ENCODE measurements around the gene GALNT2. TPM values are rescaled to one million over a fixed set of nuclear protein-coding genes. Genes with fewer than 3 reads are reported as not detected.

The GALNT2 gene
- total RNA-seq, 1 experiment from 2014 or later = 114 TPM

- CTCF ChIA-PET = interaction anchor here (0.6 to 4.9 kb wide), 6 partner anchors 12 to 359 kb away, joined by 3 to 82 read pairs (median 4); no protein-coding TSS in a partner anchor
These were observed 5.8 kb downstream of the GALNT2 start for GRCh38 chr1:230072866-230073265.

GRCh38 chr1:230073371-230074035 lies 6.5 kb downstream of the GALNT2 start:
- CTCF ChIA-PET = interaction anchor here (0.6 to 4.9 kb wide), 6 partner anchors 12 to 237 kb away, joined by 3 to 45 read pairs (median 4); no protein-coding TSS in a partner anchor
- DNase-seq (ENCODE audit: unreplicated experiment) = peak; percentile 88
- no peak for TF ChIP-seq CTCF (IDR thresholded peaks at IDR 0.05; ENCODE audit: unreplicated experiment)

More at GRCh38 chr1:230072866-230073265, 5.8 kb downstream of the GALNT2 start:
- Mint-ChIP-seq H3K4me3 (ENCODE audit: unreplicated experiment) (no peak overlapping the region), H3K36me3 (ENCODE audit: insufficient read depth, unreplicated experiment) (peaks cover 9% of the 10 kb centered on the region), H3K9me3 (ENCODE audit: unreplicated experiment) (no peaks in the 10 kb centered on the region), H3K27me3 (ENCODE audit: insufficient read depth, unreplicated experiment) (no peaks in the 10 kb centered on the region), H3K4me1 (ENCODE audit: insufficient read depth, unreplicated experiment) (peaks cover 65% of the 10 kb centered on the region), H3K27ac (ENCODE audit: low read depth, unreplicated experiment) (peak overlapping the region; percentile 72)
- POLR2A ChIA-PET = interaction anchor here (0.7 to 7.5 kb wide), 5 partner anchors 12 to 236 kb away, joined by 3 to 166 read pairs (median 6); no protein-coding TSS in a partner anchor
- TF ChIP-seq CTCF (IDR thresholded peaks at IDR 0.05; ENCODE audit: unreplicated experiment) = no peak
- intact Hi-C loops (cut with micrococcal nuclease) = no loop called here
- no TSS peak for BruUV-seq (replicated peaks)
- no peak for DNase-seq (ENCODE audit: unreplicated experiment)

GRCh38 chr1:230074270-230074669 lies 7.2 kb downstream of the GALNT2 start:
- H3K4me3 Mint-ChIP-seq (ENCODE audit: unreplicated experiment) = no peak overlapping the region
- POLR2A ChIA-PET = interaction anchor here (0.5 to 7.5 kb wide), 5 partner anchors 11 to 566 kb away, joined by 3 to 166 read pairs (median 3); partner anchors contain the start of gene NUP133
- BruUV-seq (replicated peaks) = no TSS peak

More at GRCh38 chr1:230073371-230074035, 6.5 kb downstream of the GALNT2 start:
- Mint-ChIP-seq H3K36me3 (ENCODE audit: insufficient read depth, unreplicated experiment) (peaks cover 9% of the 10 kb centered on the region), H3K27me3 (ENCODE audit: insufficient read depth, unreplicated experiment) (no peaks in the 10 kb centered on the region), H3K27ac (ENCODE audit: low read depth, unreplicated experiment) (peak overlapping the region; percentile 72), H3K4me1 (ENCODE audit: insufficient read depth, unreplicated experiment) (peaks cover 71% of the 10 kb centered on the region), H3K9me3 (ENCODE audit: unreplicated experiment) (no peaks in the 10 kb centered on the region), H3K4me3 (ENCODE audit: unreplicated experiment) (peak overlapping the region; percentile 2)
- POLR2A ChIA-PET = interaction anchor here (0.5 to 7.5 kb wide), 5 partner anchors 11 to 235 kb away, joined by 3 to 166 read pairs (median 3); no protein-coding TSS in a partner anchor
- intact Hi-C loops (cut with micrococcal nuclease) = no loop called here
- no TSS peak for BruUV-seq (replicated peaks)

More at GRCh38 chr1:230074270-230074669, 7.2 kb downstream of the GALNT2 start:
- CTCF ChIA-PET = interaction anchor here (0.6 to 4.9 kb wide), 5 partner anchors 11 to 454 kb away, joined by 3 to 45 read pairs (median 3); no protein-coding TSS in a partner anchor
- Mint-ChIP-seq H3K27ac (ENCODE audit: low read depth, unreplicated experiment) (peak overlapping the region; percentile 72), H3K9me3 (ENCODE audit: unreplicated experiment) (no peaks in the 10 kb centered on the region), H3K27me3 (ENCODE audit: insufficient read depth, unreplicated experiment) (no peaks in the 10 kb centered on the region), H3K4me1 (ENCODE audit: insufficient read depth, unreplicated experiment) (peaks cover 64% of the 10 kb centered on the region), H3K36me3 (ENCODE audit: insufficient read depth, unreplicated experiment) (peaks cover 9% of the 10 kb centered on the region)
- TF ChIP-seq CTCF (IDR thresholded peaks at IDR 0.05; ENCODE audit: unreplicated experiment) = no peak
- no peak for DNase-seq (ENCODE audit: unreplicated experiment)
- intact Hi-C loops (cut with micrococcal nuclease) = no loop called here
